Germinal center (tissue), 1 donor: ENCODE data around the gene SLAMF8.

Source experiments
- DNase-seq: peaks from one replicate; pipeline ENCODE4 v3.0.0; 2012; ENCODE audit warnings: mixed read lengths, low spot score

SLAMF8 gene

GRCh38 chr1:159873530-159874143 is 47.0 kb downstream of the SLAMF8 start:
- DNase-seq: no peak

DNA sequence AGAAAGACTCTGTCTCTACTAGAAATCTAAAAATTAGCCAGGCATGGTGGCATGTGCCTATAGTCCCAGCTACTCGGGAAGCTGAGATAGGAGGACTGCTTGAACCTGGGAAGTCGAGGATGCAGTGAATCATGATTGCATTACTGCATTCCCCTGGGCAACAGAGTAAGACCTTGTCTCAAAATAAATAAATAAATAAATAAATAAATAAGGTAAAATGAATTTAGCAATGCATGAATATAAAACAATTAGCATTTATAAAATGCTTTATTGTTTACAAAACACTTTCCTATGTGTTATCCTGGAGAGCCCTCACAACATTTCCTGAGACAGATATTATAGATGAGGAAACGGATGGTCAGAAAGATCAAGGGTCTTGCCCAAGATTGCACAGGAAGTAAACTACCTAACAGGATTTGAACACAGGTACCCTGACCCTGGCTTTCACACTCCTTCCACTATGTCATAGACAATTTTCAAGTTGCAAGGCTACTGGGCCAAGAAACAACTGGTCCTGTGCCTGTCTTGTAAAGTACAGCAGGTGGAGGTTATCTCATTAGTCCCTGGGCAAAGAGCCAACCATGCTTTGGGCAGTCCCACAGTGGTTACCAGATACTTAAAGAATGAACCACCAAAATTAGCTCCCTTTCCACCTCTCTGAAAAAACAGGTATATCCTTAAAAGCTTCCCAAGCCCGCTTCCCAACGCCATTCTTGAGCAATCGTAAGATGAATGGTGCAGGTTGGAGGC is 51.2 kb downstream of the SLAMF8 start:
- no peak for DNase-seq

GRCh38 chr1:159879136-159879535 is 52.5 kb downstream of the SLAMF8 start:
- no peak for DNase-seq

- no peak for DNase-seq
These were observed 53.3 kb downstream of the SLAMF8 start for GRCh38 chr1:159879977-159880376.

DNA sequence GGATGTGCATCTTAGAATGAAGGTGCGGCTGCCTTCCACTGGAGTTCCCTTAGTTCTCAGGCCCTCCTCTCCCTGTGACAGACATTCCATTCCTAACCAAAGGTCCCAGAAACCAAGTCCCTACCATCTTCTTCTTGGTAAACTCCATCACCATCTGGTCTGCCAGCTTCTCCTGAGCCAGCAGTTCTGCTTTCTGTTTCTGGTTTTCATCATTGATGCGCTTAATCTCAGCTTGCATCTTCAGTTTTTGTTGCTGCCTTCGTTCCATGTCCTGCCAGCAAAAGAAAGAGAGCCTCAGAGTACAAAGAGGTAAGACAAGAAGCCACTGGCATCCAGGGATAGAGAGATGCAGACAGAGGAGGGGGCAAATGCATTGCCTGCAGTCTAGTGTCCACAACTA is 53.8 kb downstream of the SLAMF8 start:
- DNase-seq: no peak

- no peak for DNase-seq
These were observed 55.2 kb downstream of the SLAMF8 start for GRCh38 chr1:159881622-159882526.

- DNase-seq: no peak
These were observed 55.8 kb downstream of the SLAMF8 start for GRCh38 chr1:159882527-159882862.

GRCh38 chr1:159883134-159883533 is 56.5 kb downstream of the SLAMF8 start:
- DNase-seq: no peak

DNA sequence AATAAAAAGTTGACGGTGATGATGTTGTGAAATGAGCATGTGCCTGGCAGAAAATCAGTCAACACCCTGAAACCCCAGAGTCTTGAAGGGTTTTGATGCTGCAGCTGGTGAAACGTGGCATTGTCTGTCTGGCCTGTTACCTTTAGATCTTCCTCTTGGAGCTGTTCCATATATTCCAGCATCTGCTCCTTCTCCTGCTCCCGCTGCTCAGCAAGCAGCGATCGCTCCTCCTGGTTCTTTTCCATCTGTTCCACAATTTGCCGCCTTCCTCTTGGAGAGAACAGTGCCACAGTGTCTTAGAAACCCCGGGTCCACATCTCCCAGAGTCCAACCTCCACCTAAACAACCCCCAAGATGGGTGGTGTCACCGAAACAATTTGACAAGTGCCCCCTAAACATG is 57.6 kb downstream of the SLAMF8 start:
- DNase-seq: no peak
